Endothelial cell (in vitro differentiated cells): ENCODE measurements around the gene PTPN14. TPM values are rescaled to one million over a fixed set of nuclear protein-coding genes. Genes with fewer than 3 reads are reported as not detected.

ENCODE experiments used
- DNase-seq: peaks from one replicate; pipeline ENCODE4 v3.0.0; 2021; ENCODE audit warnings: low spot score
- H3K27ac Mint-ChIP-seq: one replicate; pipeline ENCODE4 v1.8.0; 2021; ENCODE audit warnings: mixed read lengths, inconsistent platforms; ENCODE audit not compliant: unreplicated experiment
- H3K27me3 Mint-ChIP-seq: one replicate; pipeline ENCODE4 v1.8.0; 2021; ENCODE audit warnings: mild to moderate bottlenecking, moderate library complexity, mixed read lengths, inconsistent platforms; ENCODE audit not compliant: unreplicated experiment
- H3K36me3 Mint-ChIP-seq: one replicate; pipeline ENCODE4 v1.8.0; 2021; ENCODE audit warnings: mild to moderate bottlenecking, low read depth, mixed read lengths, inconsistent platforms; ENCODE audit not compliant: unreplicated experiment
- H3K4me1 Mint-ChIP-seq: one replicate; pipeline ENCODE4 v1.8.0; 2021; ENCODE audit warnings: mild to moderate bottlenecking, mixed read lengths, inconsistent platforms; ENCODE audit not compliant: unreplicated experiment
- H3K4me3 Mint-ChIP-seq: one replicate; pipeline ENCODE4 v1.8.0; 2021; ENCODE audit warnings: mild to moderate bottlenecking, mixed read lengths, inconsistent platforms; ENCODE audit not compliant: unreplicated experiment
- H3K9me3 Mint-ChIP-seq: one replicate; pipeline ENCODE4 v1.8.0; 2021; ENCODE audit warnings: mixed read lengths, inconsistent platforms; ENCODE audit not compliant: unreplicated experiment
- CTCF ChIP-seq: fragments of 200-600 bp; sonication (generic); IDR thresholded peaks from one replicate; pipeline ENCODE4 v1.5.0; 2021; ENCODE audit warnings: antibody characterized with exemption; ENCODE audit not compliant: unreplicated experiment
- total RNA-seq: library from RNA; stranded (reverse); fragmentation: NEBNext Ultra II Directional; extraction: Animal tissue kit (Norgen Biotek cat#: 25700); gene quantifications from one replicate; pipeline ENCODE4 v1.2.1, GENCODE V29; 2021; ENCODE audit not compliant: unreplicated experiment

The PTPN14 gene
- total RNA-seq, 1 donor from 2014 or later = 46.3 TPM

DNA sequence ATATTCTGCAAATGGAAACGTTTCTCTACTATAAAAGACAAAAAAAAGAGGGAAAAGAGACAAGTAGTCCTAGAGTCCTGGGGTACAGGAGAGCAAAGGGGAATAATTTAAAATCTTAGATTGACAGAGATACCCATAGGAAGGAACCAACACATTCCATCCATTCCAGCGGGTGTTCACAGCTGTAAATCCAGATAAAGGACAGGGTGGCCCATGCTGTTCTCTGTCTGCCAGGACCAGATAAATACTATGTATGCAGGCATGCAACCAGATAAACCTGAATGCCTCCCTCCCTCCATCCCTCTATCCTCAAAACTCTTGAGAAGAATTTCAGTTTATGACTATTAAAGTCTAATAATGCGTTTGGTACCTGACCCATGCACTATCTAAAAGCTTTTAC is 131.8 kb downstream of the PTPN14 start:
- no peak overlapping the region for H3K27ac Mint-ChIP-seq
- no peak for TF ChIP-seq CTCF
- H3K4me3 Mint-ChIP-seq = no peak overlapping the region
- H3K4me1 Mint-ChIP-seq = peaks cover 39% of the 10 kb centered on the region
- H3K36me3 Mint-ChIP-seq = peaks cover 8% of the 10 kb centered on the region
- no peak for DNase-seq
- no peaks in the 10 kb centered on the region for H3K9me3 Mint-ChIP-seq
- peaks cover 1% of the 10 kb centered on the region for H3K27me3 Mint-ChIP-seq

DNA sequence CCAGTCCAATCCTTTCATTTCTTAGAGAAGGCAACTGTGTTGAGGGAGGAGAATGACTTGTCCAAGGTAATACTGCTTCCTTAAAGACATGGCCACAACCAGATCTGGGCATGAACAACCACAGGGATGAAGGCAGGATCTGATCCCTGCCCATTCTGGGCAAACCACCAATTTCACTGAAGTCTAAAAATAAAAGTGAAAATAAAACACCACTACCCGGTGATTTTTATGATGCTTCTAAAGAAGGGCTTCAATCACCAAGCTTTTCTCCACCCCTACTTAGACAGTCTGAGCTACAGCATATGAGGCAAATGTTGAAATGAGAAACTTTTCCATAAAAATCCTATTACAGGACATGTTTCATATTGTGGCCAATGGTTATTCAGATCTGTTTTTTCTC is 133.0 kb downstream of the PTPN14 start:
- Mint-ChIP-seq H3K9me3 (no peaks in the 10 kb centered on the region), H3K27ac (no peak overlapping the region), H3K36me3 (peaks cover 8% of the 10 kb centered on the region), H3K4me1 (peaks cover 43% of the 10 kb centered on the region), H3K4me3 (no peak overlapping the region), H3K27me3 (peaks cover 1% of the 10 kb centered on the region)
- no peak for TF ChIP-seq CTCF
- no peak for DNase-seq

DNA sequence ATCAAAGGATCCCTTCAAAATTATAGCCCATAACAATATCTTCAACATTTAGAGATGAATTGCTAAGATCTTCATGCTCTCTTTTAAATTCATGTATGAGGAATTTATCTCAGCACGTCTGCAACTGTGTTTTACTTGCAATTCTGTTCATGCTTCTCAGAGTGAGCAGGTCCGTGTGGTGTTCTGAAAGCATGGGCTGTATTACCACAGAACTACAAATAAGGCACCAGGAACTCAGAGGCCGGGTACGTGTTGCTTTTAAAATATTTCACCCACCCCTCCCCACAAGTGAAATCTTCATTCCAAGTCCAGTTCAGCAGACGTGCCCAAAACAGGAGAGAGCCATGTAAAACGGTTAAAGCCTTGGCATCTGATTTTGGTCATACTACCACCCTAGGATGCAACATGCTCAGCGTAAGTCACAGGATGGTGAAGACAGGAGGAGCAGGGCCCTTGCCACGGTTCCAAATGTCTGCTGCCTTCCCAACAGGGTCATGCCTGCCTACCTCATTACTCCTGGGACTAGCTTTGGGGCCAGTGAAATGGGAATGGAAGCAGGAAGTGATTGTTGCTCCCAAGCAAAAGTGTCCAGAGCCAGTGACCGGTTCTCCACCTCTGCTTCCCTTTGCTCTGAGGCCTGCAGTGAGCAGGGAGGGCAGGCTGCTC is 133.7 kb downstream of the PTPN14 start:
- no peak for TF ChIP-seq CTCF
- H3K27ac Mint-ChIP-seq = no peak overlapping the region

DNA sequence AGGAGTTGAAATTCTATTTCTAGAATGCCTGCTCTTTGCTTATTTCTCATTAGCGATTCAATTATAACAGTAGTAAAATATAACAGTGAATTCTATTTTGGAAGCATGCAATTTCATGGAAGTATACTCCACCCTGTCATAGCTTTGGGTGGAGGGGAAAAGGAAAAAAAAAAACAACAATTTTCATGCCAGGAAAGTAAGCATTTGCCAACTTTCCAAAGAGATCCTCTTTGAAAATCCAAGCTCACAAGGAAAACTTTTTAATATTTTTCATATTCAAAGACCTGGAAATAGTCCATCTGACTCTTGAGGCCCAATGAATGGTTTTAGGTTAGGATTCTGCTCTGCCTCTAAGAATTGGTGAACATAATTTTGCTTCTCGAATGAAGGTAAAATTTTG is 134.5 kb downstream of the PTPN14 start:
- no peak for DNase-seq
- Mint-ChIP-seq H3K9me3 (no peaks in the 10 kb centered on the region), H3K4me1 (peaks cover 33% of the 10 kb centered on the region), H3K4me3 (no peak overlapping the region), H3K27me3 (peaks cover 1% of the 10 kb centered on the region), H3K36me3 (peaks cover under 1% of the 10 kb centered on the region), H3K27ac (no peak overlapping the region)
- no peak for TF ChIP-seq CTCF

More for the DNA sequence above, 133.7 kb downstream of the PTPN14 start:
- no peak for DNase-seq
- no peaks in the 10 kb centered on the region for H3K9me3 Mint-ChIP-seq
- peaks cover 8% of the 10 kb centered on the region for H3K36me3 Mint-ChIP-seq
- H3K4me1 Mint-ChIP-seq = peaks cover 39% of the 10 kb centered on the region
- peaks cover 1% of the 10 kb centered on the region for H3K27me3 Mint-ChIP-seq
- no peak overlapping the region for H3K4me3 Mint-ChIP-seq

- Mint-ChIP-seq H3K9me3 (no peaks in the 10 kb centered on the region), H3K36me3 (no peaks in the 10 kb centered on the region), H3K4me3 (no peak overlapping the region), H3K27me3 (peaks cover 1% of the 10 kb centered on the region), H3K4me1 (peaks cover 30% of the 10 kb centered on the region), H3K27ac (no peak overlapping the region)
- DNase-seq = no peak
- no peak for TF ChIP-seq CTCF
Observed at GRCh38 chr1:214416417-214416816, 135.0 kb downstream of the PTPN14 start.
